ENCODE measurements around the gene DNAJC10. TPM values are rescaled to one million over a fixed set of nuclear protein-coding genes. Genes with fewer than 3 reads are reported as not detected.

Gene DNAJC10
- total RNA-seq, 1 donor: 116 TPM

- TF ChIP-seq, protein P1, sequence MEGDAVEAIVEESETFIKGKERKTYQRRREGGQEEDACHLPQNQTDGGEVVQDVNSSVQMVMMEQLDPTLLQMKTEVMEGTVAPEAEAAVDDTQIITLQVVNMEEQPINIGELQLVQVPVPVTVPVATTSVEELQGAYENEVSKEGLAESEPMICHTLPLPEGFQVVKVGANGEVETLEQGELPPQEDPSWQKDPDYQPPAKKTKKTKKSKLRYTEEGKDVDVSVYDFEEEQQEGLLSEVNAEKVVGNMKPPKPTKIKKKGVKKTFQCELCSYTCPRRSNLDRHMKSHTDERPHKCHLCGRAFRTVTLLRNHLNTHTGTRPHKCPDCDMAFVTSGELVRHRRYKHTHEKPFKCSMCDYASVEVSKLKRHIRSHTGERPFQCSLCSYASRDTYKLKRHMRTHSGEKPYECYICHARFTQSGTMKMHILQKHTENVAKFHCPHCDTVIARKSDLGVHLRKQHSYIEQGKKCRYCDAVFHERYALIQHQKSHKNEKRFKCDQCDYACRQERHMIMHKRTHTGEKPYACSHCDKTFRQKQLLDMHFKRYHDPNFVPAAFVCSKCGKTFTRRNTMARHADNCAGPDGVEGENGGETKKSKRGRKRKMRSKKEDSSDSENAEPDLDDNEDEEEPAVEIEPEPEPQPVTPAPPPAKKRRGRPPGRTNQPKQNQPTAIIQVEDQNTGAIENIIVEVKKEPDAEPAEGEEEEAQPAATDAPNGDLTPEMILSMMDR (IDR thresholded peaks at IDR 0.05; ENCODE audit: insufficient read depth, low read depth, low read length): no peak
- no peak for DNase-seq (ENCODE audit: low read depth)
- H3K4me3 ChIP-seq (ENCODE audit: low read depth, low read length): no peak overlapping the region
Observed at GRCh38 chr2:182784058-182784706, 68.1 kb downstream of the DNAJC10 start.

- TF ChIP-seq, protein P1 (IDR thresholded peaks at IDR 0.05; ENCODE audit: insufficient read depth, low read depth, low read length): peak; percentile 63
- peak; percentile 61 for DNase-seq (ENCODE audit: low read depth)
- no peak overlapping the region for H3K4me3 ChIP-seq (ENCODE audit: low read depth, low read length)
Observed at GRCh38 chr2:182784777-182785176, 68.7 kb downstream of the DNAJC10 start.

DNA sequence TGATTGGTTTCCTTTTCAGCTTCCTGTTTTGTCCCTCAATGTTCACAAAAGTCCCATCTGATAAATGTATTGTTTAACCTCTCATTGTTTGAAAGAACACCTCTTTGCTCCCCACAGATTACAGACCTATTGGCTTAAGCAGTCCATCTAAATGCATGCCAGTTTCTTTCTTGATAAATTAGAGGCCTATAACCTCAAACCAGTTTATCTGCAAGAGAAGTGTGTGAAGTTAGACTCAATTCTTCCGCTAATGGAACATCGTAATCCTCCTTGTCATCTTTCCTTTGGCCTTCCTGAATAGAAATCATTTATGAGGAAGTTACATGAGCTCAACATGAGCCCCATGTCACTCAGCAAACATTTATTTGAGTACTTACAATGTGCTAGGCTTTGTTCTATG, 76.4 kb downstream of the DNAJC10 start:
- DNase-seq (ENCODE audit: low read depth): no peak
- TF ChIP-seq, protein P1 (IDR thresholded peaks at IDR 0.05; ENCODE audit: insufficient read depth, low read depth, low read length): no peak
- no peak overlapping the region for H3K4me3 ChIP-seq (ENCODE audit: low read depth, low read length)

DNA sequence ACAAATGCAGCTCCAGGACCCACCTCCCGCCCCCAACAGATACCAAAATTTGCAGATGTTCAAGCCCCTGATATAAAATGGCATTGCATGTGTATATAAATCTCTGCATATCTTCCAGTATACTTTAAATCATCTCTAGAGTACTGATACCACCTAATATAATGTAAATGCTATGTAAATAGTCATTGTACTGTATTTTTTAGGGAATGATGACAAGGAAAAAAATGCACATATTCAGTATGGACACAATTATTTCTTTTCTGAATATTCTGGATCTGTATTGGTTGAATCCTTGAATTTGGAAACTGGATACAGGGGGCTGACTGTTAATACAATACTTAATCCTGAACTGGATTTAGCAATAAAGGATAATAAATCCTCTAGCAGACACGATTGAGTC, 82.7 kb downstream of the DNAJC10 start:
- DNase-seq (ENCODE audit: low read depth): no peak
- no peak overlapping the region for H3K4me3 ChIP-seq (ENCODE audit: low read depth, low read length)
- TF ChIP-seq, protein P1 (IDR thresholded peaks at IDR 0.05; ENCODE audit: insufficient read depth, low read depth, low read length): no peak

DNA sequence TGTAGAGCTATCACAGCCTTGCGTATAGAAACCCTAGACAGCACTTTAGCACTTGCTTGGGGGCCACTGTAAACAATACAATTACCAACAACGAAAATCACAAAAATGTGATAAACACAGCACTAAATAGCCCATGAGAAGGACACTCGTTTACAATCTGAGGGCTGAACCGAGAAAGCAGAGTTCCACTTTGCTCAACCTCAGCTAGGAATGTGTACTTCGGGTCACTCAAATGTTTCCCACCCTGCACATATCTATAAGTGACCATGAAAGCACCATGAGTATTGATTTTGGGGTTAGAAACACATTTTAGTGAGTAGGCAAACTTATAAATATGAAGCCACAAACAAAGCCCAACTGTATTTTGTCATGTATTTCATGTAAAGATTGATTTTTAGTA, 88.1 kb downstream of the DNAJC10 start:
- no peak for DNase-seq (ENCODE audit: low read depth)
- H3K4me3 ChIP-seq (ENCODE audit: low read depth, low read length): no peak overlapping the region
- TF ChIP-seq, protein P1 (IDR thresholded peaks at IDR 0.05; ENCODE audit: insufficient read depth, low read depth, low read length): no peak

DNA sequence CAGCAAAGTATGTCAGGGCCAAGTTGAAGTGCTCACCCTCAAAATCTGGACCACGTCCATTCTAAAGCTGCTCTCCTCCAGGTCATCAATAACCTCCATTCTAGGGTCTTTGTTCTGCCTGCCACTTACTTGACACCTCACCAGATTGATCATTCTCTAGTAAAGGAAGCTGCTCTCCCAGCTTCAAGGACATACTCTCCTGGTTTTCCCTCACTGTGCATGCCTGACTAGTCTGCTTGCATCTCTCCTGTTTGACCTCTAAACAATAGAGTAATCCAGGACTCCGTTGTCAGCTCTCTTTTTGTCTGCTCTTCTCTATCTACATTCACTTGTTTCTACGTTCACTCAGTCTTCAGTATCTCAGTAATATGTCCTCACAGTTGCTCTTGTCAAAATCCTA, 91.3 kb downstream of the DNAJC10 start:
- TF ChIP-seq, protein P1 (IDR thresholded peaks at IDR 0.05; ENCODE audit: insufficient read depth, low read depth, low read length): no peak
- no peak overlapping the region for H3K4me3 ChIP-seq (ENCODE audit: low read depth, low read length)
- no peak for DNase-seq (ENCODE audit: low read depth)

- no peak overlapping the region for H3K4me3 ChIP-seq (ENCODE audit: low read depth, low read length)
- DNase-seq (ENCODE audit: low read depth): no peak
- TF ChIP-seq, protein P1 (IDR thresholded peaks at IDR 0.05; ENCODE audit: insufficient read depth, low read depth, low read length): no peak
Observed at GRCh38 chr2:182810087-182810486, 94.0 kb downstream of the DNAJC10 start.

Measured in fibroblast of villous mesenchyme (primary cell).